Stimulated activated CD4-positive, alpha-beta T cell treated with anti-CD3 and anti-CD28 coated beads, Interleukin-1b, Interleukin-23, amount 100 ng/mL, for 24 hours (primary cell): ENCODE measurements around the gene RNF144A.
"Not testable (repeated sequence)": the region's sequence is repeated elsewhere in the genome, so short reads cannot be mapped to it uniquely, and the experiment has no call there.

Experiments used
- DNase-seq, 4 experiments: peaks; one replicate each; pipeline ENCODE4 v3.0.0-alpha.2; 2020; ENCODE audit warnings: low read depth in 4 of 4, low spot score in 1 of 4

RNF144A gene

GRCh38 chr2:7001395-7001794 is 84.2 kb downstream of the RNF144A start:
- DNase-seq = not testable (repeated sequence)

- DNase-seq = no peak
These were observed 86.7 kb downstream of the RNF144A start for GRCh38 chr2:7003895-7004294.

- no peak for DNase-seq
These were observed 87.4 kb downstream of the RNF144A start for GRCh38 chr2:7004636-7005035.

- DNase-seq = no peak
These were observed 90.3 kb downstream of the RNF144A start for GRCh38 chr2:7007488-7007845.

- no peak for DNase-seq
These were observed 90.9 kb downstream of the RNF144A start for GRCh38 chr2:7007846-7008741.

GRCh38 chr2:7009207-7009911 is 92.1 kb downstream of the RNF144A start:
- DNase-seq = no peak

- no peak for DNase-seq
These were observed 93.3 kb downstream of the RNF144A start for GRCh38 chr2:7010391-7011054.

- no peak for DNase-seq
These were observed 94.3 kb downstream of the RNF144A start for GRCh38 chr2:7011356-7012083.

GRCh38 chr2:7012141-7012764 is 95.0 kb downstream of the RNF144A start:
- DNase-seq = no peak

- no peak for DNase-seq
These were observed 96.4 kb downstream of the RNF144A start for GRCh38 chr2:7013471-7014160.

- DNase-seq = no peak
These were observed 97.0 kb downstream of the RNF144A start for GRCh38 chr2:7014174-7014640.

GRCh38 chr2:7015007-7015950 is 98.1 kb downstream of the RNF144A start:
- no peak for DNase-seq

- no peak for DNase-seq
These were observed 98.9 kb downstream of the RNF144A start for GRCh38 chr2:7016148-7016547.

GRCh38 chr2:7016601-7017211 is 99.5 kb downstream of the RNF144A start:
- no peak for DNase-seq

GRCh38 chr2:7017671-7018281 is 100.6 kb downstream of the RNF144A start:
- DNase-seq = no peak

- DNase-seq = no peak
These were observed 101.1 kb downstream of the RNF144A start for GRCh38 chr2:7018282-7018701.

- DNase-seq = no peak
These were observed 101.6 kb downstream of the RNF144A start for GRCh38 chr2:7018767-7019166.

GRCh38 chr2:7019191-7019590 is 102.0 kb downstream of the RNF144A start:
- no peak for DNase-seq
